ENCODE results near the gene CERS6.

CERS6 gene

GRCh38 chr2:168574856-168575630 lies 119.0 kb downstream of the CERS6 start:
- no peak for DNase-seq

- no peak for DNase-seq
Observed at GRCh38 chr2:168577885-168578284, 121.8 kb downstream of the CERS6 start.

- DNase-seq: no peak
Observed at GRCh38 chr2:168583064-168583709, 127.1 kb downstream of the CERS6 start.

- DNase-seq: no peak
Observed at GRCh38 chr2:168583710-168584521, 127.8 kb downstream of the CERS6 start.

- no peak for DNase-seq
Observed at GRCh38 chr2:168584911-168585310, 128.8 kb downstream of the CERS6 start.

GRCh38 chr2:168585700-168586099 lies 129.6 kb downstream of the CERS6 start:
- DNase-seq: no peak

GRCh38 chr2:168587307-168587706 lies 131.2 kb downstream of the CERS6 start:
- no peak for DNase-seq

- no peak for DNase-seq
Observed at GRCh38 chr2:168589236-168590211, 133.5 kb downstream of the CERS6 start.

- DNase-seq: no peak
Observed at GRCh38 chr2:168592181-168592831, 136.2 kb downstream of the CERS6 start.

- DNase-seq: no peak
Observed at GRCh38 chr2:168593713-168594112, 137.6 kb downstream of the CERS6 start.

GRCh38 chr2:168594778-168595177 lies 138.7 kb downstream of the CERS6 start:
- DNase-seq: no peak

GRCh38 chr2:168596881-168597655 lies 141.0 kb downstream of the CERS6 start:
- DNase-seq: no peak

GRCh38 chr2:168599738-168600137 lies 143.7 kb downstream of the CERS6 start:
- DNase-seq: no peak

GRCh38 chr2:168600949-168601348 lies 144.9 kb downstream of the CERS6 start:
- DNase-seq: no peak

- no peak for DNase-seq
Observed at GRCh38 chr2:168601741-168602140, 145.7 kb downstream of the CERS6 start.

- DNase-seq: no peak
Observed at GRCh38 chr2:168602379-168602778, 146.3 kb downstream of the CERS6 start.

GRCh38 chr2:168602846-168603401 lies 146.9 kb downstream of the CERS6 start:
- DNase-seq: no peak

- no peak for DNase-seq
Observed at GRCh38 chr2:168603439-168603961, 147.4 kb downstream of the CERS6 start.

- DNase-seq: no peak
Observed at GRCh38 chr2:168604252-168604651, 148.2 kb downstream of the CERS6 start.

GRCh38 chr2:168607992-168608391 lies 151.9 kb downstream of the CERS6 start:
- no peak for DNase-seq
